HL-60 (cell line): ENCODE results near the gene HAL.

ENCODE experiments used
- DNase-seq, 2 experiments: peaks; one replicate each; pipeline ENCODE4 v3.0.0-alpha.2; 2010 to 2020; ENCODE audit warnings: low read depth in 1 of 2, low spot score in 1 of 2
- H3K27ac ChIP-seq: fragments of 250-450 bp; sonication (Bioruptor Pico); replicated peaks from 2 replicates; pipeline ENCODE4 v1.5.1; 2020; ENCODE audit warnings: mild to moderate bottlenecking, moderate library complexity
- H3K27me3 ChIP-seq: fragments of 250-450 bp; sonication (Bioruptor Pico); 2 replicates; pipeline ENCODE4 v1.5.1; 2021; ENCODE audit warnings: mild to moderate bottlenecking, moderate library complexity; ENCODE audit not compliant: insufficient read depth, poor library complexity, severe bottlenecking
- H3K4me3 ChIP-seq: replicated peaks from 2 replicates; pipeline ENCODE4 v1.5.1; 2011; ENCODE audit warnings: mild to moderate bottlenecking, control low read depth, low read length; ENCODE audit not compliant: insufficient read depth
- GABPA ChIP-seq: IDR thresholded peaks from 2 replicates; pipeline ENCODE4 v1.6.1; 2012; ENCODE audit warnings: low read depth
- POLR2AphosphoS5 ChIP-seq: IDR thresholded peaks from 2 replicates; pipeline ENCODE4 v1.6.1; 2012; ENCODE audit warnings: low read depth
- SPI1 ChIP-seq: IDR thresholded peaks from 2 replicates; pipeline ENCODE4 v1.6.1; 2012; ENCODE audit warnings: low read depth, mild to moderate bottlenecking, borderline replicate concordance
- TF ChIP-seq, protein P1 (sequence below): IDR thresholded peaks from one replicate; pipeline ENCODE4 v1.5.1; 2011; ENCODE audit warnings: low read length, control low read depth, inconsistent platforms; ENCODE audit not compliant: insufficient read depth
- TF ChIP-seq, protein P2 (sequence below): IDR thresholded peaks from 2 replicates; pipeline ENCODE4 v1.6.1; 2012; ENCODE audit warnings: low read depth; ENCODE audit not compliant: insufficient replicate concordance

The HAL gene

DNA sequence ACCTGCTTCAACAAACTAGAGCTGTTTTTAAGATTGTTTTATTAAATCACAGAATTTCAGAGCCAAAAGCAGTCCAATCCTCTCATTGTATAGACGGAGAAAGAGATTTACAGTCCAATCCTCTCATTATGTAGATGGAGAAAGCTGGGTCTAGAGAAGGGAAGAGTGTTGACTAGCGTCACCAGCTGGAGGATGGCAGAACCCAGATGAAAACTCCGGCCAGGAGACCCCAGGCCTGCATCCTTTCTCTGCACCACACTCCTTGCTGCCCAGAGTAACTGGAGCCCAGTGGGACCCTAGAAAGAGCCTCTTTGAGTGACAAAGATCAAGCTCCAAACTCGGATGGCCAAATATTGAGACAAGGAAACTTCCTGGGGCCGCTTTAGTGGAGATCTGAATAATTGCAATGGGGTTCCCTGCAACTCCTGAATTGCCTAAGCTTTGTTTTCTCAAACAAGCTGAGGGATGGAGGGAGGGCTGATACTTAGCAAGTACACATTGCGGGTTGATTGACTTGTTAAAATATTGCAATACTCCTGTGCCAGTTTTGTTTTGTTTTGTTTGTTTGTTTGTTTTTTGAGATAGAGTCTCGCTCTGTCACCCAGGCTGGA, 40.5 kb downstream of the HAL start:
- Histone ChIP-seq H3K27ac (no peak overlapping the region), H3K27me3 (no peaks in the 10 kb centered on the region), H3K4me3 (no peak overlapping the region)
- TF ChIP-seq, protein P1, sequence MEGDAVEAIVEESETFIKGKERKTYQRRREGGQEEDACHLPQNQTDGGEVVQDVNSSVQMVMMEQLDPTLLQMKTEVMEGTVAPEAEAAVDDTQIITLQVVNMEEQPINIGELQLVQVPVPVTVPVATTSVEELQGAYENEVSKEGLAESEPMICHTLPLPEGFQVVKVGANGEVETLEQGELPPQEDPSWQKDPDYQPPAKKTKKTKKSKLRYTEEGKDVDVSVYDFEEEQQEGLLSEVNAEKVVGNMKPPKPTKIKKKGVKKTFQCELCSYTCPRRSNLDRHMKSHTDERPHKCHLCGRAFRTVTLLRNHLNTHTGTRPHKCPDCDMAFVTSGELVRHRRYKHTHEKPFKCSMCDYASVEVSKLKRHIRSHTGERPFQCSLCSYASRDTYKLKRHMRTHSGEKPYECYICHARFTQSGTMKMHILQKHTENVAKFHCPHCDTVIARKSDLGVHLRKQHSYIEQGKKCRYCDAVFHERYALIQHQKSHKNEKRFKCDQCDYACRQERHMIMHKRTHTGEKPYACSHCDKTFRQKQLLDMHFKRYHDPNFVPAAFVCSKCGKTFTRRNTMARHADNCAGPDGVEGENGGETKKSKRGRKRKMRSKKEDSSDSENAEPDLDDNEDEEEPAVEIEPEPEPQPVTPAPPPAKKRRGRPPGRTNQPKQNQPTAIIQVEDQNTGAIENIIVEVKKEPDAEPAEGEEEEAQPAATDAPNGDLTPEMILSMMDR, result no peak
- no peak for TF ChIP-seq GABPA
- TF ChIP-seq, protein P2, sequence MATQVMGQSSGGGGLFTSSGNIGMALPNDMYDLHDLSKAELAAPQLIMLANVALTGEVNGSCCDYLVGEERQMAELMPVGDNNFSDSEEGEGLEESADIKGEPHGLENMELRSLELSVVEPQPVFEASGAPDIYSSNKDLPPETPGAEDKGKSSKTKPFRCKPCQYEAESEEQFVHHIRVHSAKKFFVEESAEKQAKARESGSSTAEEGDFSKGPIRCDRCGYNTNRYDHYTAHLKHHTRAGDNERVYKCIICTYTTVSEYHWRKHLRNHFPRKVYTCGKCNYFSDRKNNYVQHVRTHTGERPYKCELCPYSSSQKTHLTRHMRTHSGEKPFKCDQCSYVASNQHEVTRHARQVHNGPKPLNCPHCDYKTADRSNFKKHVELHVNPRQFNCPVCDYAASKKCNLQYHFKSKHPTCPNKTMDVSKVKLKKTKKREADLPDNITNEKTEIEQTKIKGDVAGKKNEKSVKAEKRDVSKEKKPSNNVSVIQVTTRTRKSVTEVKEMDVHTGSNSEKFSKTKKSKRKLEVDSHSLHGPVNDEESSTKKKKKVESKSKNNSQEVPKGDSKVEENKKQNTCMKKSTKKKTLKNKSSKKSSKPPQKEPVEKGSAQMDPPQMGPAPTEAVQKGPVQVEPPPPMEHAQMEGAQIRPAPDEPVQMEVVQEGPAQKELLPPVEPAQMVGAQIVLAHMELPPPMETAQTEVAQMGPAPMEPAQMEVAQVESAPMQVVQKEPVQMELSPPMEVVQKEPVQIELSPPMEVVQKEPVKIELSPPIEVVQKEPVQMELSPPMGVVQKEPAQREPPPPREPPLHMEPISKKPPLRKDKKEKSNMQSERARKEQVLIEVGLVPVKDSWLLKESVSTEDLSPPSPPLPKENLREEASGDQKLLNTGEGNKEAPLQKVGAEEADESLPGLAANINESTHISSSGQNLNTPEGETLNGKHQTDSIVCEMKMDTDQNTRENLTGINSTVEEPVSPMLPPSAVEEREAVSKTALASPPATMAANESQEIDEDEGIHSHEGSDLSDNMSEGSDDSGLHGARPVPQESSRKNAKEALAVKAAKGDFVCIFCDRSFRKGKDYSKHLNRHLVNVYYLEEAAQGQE, result no peak
- no peak for TF ChIP-seq POLR2AphosphoS5
- TF ChIP-seq SPI1, result no peak
- no peak for DNase-seq

DNA sequence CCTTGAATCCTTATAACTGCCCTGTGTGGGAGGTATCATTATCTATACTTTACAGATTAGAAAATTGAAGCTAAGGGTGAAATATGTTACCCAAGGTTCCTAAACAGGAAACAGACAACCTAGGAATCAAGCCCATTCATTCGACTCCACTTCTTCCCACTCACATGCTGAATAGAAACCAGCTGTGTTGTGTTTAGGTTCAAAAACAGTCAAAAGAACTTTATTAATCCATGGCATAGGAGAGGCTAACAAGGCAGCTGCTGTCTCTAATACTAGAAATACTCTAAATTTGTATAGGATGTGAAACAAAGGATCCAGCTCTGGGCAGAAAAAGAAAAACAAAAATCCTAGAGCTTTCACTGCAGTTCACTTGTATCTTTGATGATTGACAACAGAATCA, 43.1 kb downstream of the HAL start:
- no peak for DNase-seq
- no peaks in the 10 kb centered on the region for H3K27me3 ChIP-seq
- no peak overlapping the region for H3K4me3 ChIP-seq
- no peak overlapping the region for H3K27ac ChIP-seq
- TF ChIP-seq, protein P1, result no peak
- TF ChIP-seq SPI1 (no peak), POLR2AphosphoS5 (no peak), GABPA (no peak)
- TF ChIP-seq, protein P2, result no peak

DNA sequence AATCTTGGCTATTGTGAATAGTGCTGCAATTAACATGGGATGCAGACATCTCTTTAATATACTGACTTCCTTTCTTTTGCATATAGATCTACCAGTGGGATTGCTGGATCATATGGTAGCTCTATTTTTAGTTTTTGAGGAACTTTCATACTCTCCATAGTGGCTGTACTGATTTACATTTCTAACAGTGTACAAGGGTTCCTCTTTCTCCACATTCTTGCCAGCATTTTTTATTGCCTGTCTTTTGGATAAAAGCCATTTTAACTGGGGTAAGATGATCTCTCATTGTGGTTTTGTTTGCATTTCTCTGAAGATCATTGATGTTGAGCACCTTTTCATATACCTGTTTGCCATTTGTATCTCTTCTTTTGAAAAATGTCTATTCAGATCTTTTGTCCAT, 44.6 kb downstream of the HAL start:
- H3K4me3 ChIP-seq, result no peak overlapping the region
- TF ChIP-seq, protein P2, result no peak
- TF ChIP-seq, protein P1, result no peak
- TF ChIP-seq SPI1, result peak; percentile 53; the same call in 1 of the 2 replicates
- H3K27me3 ChIP-seq, result no peaks in the 10 kb centered on the region
- no peak for DNase-seq
- no peak overlapping the region for H3K27ac ChIP-seq
